Cortex of kidney (tissue), 1 donor: ENCODE data around the gene GSDMA.
A peak's percentile ranks its signal among the peaks of the same experiment; 100 is the strongest.

Source experiments
- DNase-seq: peaks from one replicate; lab custom pipeline; 2025; lab: John Stamatoyannopoulos, UW

The GSDMA gene

GRCh38 chr17:39962642-39963220, at the start of gene GSDMA:
Gene GSDMA, plus strand, starts transcription at chr17:39963004. Its CDS starts 2,684 bp downstream, at chr17:39965688.
- DNase-seq, result no peak

GRCh38 chr17:39913989-39914388, 48.8 kb upstream of the GSDMA start:
- DNase-seq, result no peak

GRCh38 chr17:39915559-39915958, 47.2 kb upstream of the GSDMA start:
- no peak for DNase-seq

GRCh38 chr17:39916918-39917317, 45.9 kb upstream of the GSDMA start:
- no peak for DNase-seq

- DNase-seq, result no peak
These were observed 43.6 kb upstream of the GSDMA start for GRCh38 chr17:39919087-39919683.

GRCh38 chr17:39920218-39921210, 42.3 kb upstream of the GSDMA start:
- no peak for DNase-seq

- DNase-seq, result no peak
These were observed 41.5 kb upstream of the GSDMA start for GRCh38 chr17:39921323-39921722.

- DNase-seq, result no peak
These were observed 40.8 kb upstream of the GSDMA start for GRCh38 chr17:39922006-39922405.

- DNase-seq, result no peak
These were observed 39.6 kb upstream of the GSDMA start for GRCh38 chr17:39923230-39923629.

- DNase-seq, result no peak
These were observed 38.7 kb upstream of the GSDMA start for GRCh38 chr17:39923836-39924690.

- no peak for DNase-seq
These were observed 38.1 kb upstream of the GSDMA start for GRCh38 chr17:39924691-39925055.

GRCh38 chr17:39925282-39926134, 37.3 kb upstream of the GSDMA start:
- no peak for DNase-seq

- no peak for DNase-seq
These were observed 36.6 kb upstream of the GSDMA start for GRCh38 chr17:39926135-39926587.

- DNase-seq, result no peak
These were observed 36.2 kb upstream of the GSDMA start for GRCh38 chr17:39926588-39927100.

GRCh38 chr17:39927101-39927928, 35.5 kb upstream of the GSDMA start, which contains the start of the genes LRRC3C and ORMDL3:
Gene LRRC3C, plus strand, starts transcription at chr17:39927732. Its CDS starts 13,792 bp downstream, at chr17:39941524.
Gene ORMDL3, minus strand, starts transcription at chr17:39927601. Its CDS starts 3,398 bp downstream, at chr17:39924203.
- peak; percentile 79 for DNase-seq

GRCh38 chr17:39927929-39928857, 34.6 kb upstream of the GSDMA start:
- DNase-seq, result no peak

- no peak for DNase-seq
These were observed 33.8 kb upstream of the GSDMA start for GRCh38 chr17:39928858-39929645.
